ENCODE results near the gene UHRF1.

DNA sequence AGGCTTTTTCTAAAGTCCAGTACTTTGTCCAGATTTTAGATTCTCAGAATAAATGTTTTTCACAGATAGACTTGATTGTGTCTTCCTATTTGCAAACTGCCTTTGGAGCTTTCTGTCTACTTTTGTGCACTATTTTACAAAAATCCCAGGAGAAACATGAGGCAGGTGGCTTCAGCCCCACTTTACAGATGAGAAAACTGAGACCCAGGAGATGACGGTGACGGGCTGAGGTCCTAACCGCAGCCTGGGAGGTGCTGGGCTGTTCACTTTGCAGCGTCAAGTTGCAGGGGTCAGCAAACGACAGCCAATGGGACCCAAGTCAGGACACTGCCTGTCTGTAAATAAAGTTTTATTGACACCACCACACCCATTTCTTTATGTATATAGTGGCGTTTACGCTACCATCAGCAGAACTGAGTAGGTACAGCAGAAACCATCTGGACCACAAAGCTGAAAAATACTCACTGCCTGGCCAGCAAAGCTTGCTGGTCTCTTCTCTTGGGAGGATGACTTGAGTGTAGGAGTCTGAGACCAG is 52.9 kb downstream of the UHRF1 start:
- TF ChIP-seq POLR2A (IDR thresholded peaks at IDR 0.05) = no peak
- TF ChIP-seq CTCF (IDR thresholded peaks at IDR 0.05) = no peak
